GM19043 (cell line): ENCODE measurements around the gene SPEN.

ENCODE experiments used
- ATAC-seq: cut with Tn5 transposase; IDR thresholded peaks from one replicate; pipeline ENCODE4 v1.9.1; 2021; ENCODE audit warnings: low read depth; ENCODE audit not compliant: unreplicated experiment

The SPEN gene

GRCh38 chr1:15934211-15935055 is 86.9 kb downstream of the SPEN start:
- no peak for ATAC-seq

- no peak for ATAC-seq
Measured at GRCh38 chr1:15935056-15935950, 87.8 kb downstream of the SPEN start.

GRCh38 chr1:15936025-15936424 is 88.5 kb downstream of the SPEN start:
- no peak for ATAC-seq

- ATAC-seq: no peak
Measured at GRCh38 chr1:15937146-15937545, 89.6 kb downstream of the SPEN start.

GRCh38 chr1:15937706-15938168 is 90.2 kb downstream of the SPEN start:
- no peak for ATAC-seq

- no peak for ATAC-seq
Measured at GRCh38 chr1:15938628-15939161, 91.2 kb downstream of the SPEN start.

- no peak for ATAC-seq
Measured at GRCh38 chr1:15939181-15940109, 91.9 kb downstream of the SPEN start.

GRCh38 chr1:15940110-15941043 is 92.9 kb downstream of the SPEN start:
- no peak for ATAC-seq

- ATAC-seq: no peak
Measured at GRCh38 chr1:15941044-15941840, 93.7 kb downstream of the SPEN start.

GRCh38 chr1:15941899-15942660 is 94.6 kb downstream of the SPEN start:
- no peak for ATAC-seq

GRCh38 chr1:15942661-15943327 is 95.3 kb downstream of the SPEN start:
- no peak for ATAC-seq

- no peak for ATAC-seq
Measured at GRCh38 chr1:15943328-15943991, 96.0 kb downstream of the SPEN start.

- ATAC-seq: no peak
Measured at GRCh38 chr1:15943992-15944307, 96.4 kb downstream of the SPEN start.

GRCh38 chr1:15944308-15945010 is 97.0 kb downstream of the SPEN start:
- no peak for ATAC-seq

- no peak for ATAC-seq
Measured at GRCh38 chr1:15945011-15945831, 97.7 kb downstream of the SPEN start.
